Left hindlimb (tissue), 1 donor: ENCODE measurements around the gene CGB7.
"Not testable (repeated sequence)": the region's sequence is repeated elsewhere in the genome, so short reads cannot be mapped to it uniquely, and the experiment has no call there.

Source experiments
- DNase-seq: peaks from one replicate; pipeline ENCODE4 v3.0.0-alpha.2; 2018

Gene CGB7

DNA sequence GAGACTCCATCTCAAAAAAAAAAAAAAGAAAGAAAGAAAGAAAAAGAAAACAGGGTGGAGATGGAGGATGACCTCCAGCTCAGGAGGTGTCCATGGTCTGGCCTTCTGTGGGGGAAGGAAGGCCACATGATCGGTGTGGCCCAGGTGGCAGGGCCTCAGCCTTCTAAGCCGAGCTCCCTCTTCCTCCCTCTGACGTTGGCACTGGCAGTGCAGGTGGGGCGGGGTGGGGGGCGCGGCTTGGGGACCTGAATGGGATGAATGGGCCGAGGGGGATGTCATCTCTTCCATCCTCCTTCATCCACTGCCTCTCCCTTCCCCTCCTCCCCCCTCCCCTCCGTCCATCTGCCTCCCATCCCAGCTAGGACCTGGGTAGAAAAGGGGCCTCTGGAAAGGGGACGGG lies 17.8 kb downstream of the CGB7 start:
- not testable (repeated sequence) for DNase-seq

- DNase-seq = not testable (repeated sequence)
These were observed 18.8 kb downstream of the CGB7 start for GRCh38 chr19:49038557-49039276.

- DNase-seq = not testable (repeated sequence)
These were observed 19.4 kb downstream of the CGB7 start for GRCh38 chr19:49038111-49038510.

- not testable (repeated sequence) for DNase-seq
These were observed 20.7 kb downstream of the CGB7 start, which contains the start of gene CGB1 for GRCh38 chr19:49036815-49037214. TSS of gene CGB1 (minus strand) at chr19:49036895. CDS start at chr19:49036711, 184 bp downstream.

DNA sequence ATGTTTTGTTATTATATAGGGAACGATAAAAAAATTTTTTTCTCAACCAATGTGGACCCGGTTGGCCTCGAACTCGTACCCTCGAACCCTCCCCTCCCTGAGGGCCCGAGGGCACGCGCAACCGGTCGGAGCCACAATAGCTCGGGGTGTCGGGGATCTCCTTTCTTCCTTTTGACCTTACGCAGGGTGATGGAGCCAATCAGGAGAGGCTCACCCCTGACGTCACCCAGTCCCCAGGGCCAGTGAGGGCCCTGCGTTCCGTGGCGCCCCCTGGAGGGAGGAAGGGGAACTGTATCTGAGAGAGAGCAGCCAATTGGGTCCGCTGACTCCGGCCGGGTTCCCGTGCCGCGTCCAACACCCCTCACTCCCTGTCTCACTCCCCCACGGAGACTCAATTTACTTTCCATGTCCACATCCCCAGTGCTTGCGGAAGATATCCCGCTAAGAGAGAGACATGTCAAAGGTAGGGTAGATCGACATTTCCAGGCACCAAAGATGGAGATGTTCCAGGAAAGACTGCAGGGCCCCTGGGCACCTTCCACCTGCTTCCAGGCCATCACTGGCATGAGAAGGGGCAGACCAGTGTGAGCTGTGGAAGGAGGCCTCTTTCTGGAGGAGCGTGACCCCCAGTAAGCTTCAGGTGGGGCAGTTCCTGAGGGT lies 25.8 kb downstream of the CGB7 start, which contains the start of gene CGB2:
CGB2 (plus strand) TSS at position 249 of the 660 bp plus-strand sequence; CDS start at position 455, 206 bp downstream.
- DNase-seq = not testable (repeated sequence)

- not testable (repeated sequence) for DNase-seq
These were observed 27.2 kb downstream of the CGB7 start for GRCh38 chr19:49030323-49030722.

- DNase-seq = not testable (repeated sequence)
These were observed 27.8 kb downstream of the CGB7 start for GRCh38 chr19:49029749-49030148.

DNA sequence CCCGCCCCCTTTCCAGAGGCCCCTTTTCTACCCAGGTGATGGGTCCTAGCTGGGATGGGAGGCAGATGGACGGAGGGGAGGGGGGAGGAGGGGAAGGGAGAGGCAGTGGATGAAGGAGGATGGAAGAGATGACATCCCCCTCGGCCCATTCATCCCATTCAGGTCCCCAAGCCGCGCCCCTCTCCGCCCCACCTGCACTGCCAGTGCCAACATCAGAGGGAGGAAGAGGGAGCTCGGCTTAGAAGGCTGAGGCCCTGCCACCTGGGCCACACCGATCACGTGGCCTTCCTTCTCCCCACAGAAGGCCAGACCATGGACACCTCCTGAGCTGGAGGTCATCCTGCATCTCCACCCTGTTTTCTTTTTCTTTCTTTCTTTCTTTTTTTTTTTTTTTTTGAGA lies 28.9 kb downstream of the CGB7 start:
- DNase-seq = not testable (repeated sequence)

GRCh38 chr19:49025599-49025998 lies 31.9 kb downstream of the CGB7 start:
- not testable (repeated sequence) for DNase-seq

DNA sequence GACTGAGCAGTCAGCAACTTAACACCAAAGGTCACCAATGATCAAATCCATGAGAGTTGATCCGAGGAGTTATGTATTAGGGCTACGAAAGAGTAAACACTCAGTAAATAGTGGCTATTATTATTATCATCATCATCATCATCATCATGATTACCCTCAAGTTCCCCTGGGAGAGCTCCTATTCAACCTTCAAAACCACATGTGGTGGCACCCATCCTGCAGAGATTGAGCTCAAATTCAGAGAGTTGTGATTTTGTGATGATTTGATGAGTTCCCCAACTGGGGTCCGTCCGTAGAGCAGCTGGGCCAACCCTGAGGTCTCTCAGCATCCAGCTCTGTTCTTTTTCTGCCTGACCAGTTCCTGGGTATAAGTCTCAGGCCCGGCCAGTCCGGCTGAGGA lies 32.5 kb downstream of the CGB7 start:
- DNase-seq = not testable (repeated sequence)

DNA sequence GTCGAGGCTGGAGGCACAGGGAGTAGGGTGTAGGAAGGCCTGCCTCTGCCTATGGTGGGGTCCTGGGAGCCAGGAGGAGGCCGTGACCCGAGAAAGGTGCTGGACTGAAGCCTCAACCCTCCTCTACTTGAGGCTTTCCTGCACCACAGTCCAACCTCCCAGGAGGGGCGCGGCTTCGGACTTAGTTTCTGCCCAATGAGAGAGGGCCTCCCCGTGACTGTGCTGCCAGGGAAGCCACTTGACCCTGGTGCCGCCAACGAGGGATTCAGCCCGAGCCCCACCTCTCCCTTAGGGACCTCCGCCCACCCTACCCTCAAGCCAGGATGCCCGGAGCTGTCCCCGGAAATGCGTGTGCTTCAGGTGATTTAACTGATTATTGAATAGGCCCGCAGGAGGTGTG lies 33.3 kb downstream of the CGB7 start, which contains the start of gene CGB3:
CGB3 (minus strand) TSS at position 101 of the 400 bp plus-strand sequence. CDS start 362 bp downstream, outside the sequence.
- DNase-seq = not testable (repeated sequence)

DNA sequence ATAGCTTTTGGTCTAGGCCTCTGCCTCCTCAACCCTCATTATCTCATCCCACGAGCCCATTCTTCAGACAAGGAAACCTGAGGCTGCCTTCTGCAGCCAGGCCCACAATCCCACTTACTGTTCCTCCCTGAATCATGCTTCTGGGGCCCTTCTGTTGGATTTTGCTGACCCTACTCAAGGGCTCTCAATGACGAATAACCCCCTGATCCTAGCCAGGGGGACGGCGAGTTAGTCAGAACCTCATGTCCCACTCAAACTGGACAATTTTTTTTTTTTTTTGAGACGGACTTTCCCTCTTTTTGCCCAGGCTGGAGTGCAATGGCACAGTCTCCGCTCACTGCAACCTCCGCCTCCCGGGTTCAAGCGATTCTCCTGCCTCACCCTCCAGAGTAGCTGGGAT lies 35.4 kb downstream of the CGB7 start:
- DNase-seq = no peak

- no peak for DNase-seq
These were observed 36.3 kb downstream of the CGB7 start for GRCh38 chr19:49020931-49021895.

DNA sequence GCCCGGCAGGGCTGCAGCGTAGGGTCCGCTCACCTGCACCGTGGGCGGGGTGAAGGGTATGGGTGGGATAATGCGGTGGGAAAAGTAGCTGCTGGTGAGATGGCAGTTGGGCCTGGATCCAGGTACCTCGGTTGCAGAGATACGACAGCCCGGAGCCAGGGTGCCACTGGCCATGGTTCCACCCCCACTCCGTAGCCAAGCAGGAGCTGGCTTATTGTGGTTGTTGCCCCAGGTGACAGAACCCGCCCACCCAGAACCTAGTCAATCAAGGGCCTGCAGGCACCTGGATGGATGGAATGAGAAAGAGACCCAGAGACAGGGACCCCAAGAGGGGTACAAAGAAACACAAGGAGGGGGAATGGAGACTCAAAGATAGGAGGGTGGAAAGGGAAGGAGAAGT lies 37.2 kb downstream of the CGB7 start:
- no peak for DNase-seq

DNA sequence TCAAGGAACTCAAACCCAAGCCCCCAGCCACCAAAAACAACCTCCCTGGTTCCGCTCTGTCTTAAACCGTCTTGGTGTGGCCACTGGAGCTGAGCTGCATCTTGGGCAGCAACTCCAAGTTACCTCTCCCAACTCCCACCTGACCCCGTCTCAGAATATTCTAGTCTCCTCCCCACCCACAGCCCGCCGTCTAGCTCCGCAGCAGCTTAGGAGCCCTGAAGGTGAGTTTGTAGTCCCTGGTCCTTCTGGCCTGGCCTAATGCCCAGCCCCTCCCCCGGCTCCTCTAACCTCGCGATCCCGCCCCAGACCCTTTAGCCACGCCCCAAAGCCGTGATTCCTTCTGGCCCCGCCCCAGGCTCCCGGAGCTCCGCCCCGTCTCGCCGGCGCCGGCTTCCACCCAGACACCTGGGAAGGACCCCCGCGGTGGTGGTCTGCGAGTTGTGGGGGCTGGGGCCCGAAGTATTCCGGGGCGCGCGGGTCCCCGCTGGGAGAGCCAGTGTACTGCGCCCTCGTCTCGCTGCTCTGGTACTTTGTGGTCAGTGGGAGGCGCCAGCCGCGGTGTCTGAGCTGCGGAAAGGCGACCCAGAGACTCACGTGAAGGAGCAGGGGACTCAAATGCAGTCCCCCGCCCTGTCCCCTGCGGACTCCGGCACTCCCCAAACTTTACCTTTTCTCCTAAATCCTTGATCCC lies 38.2 kb downstream of the CGB7 start:
- no peak for DNase-seq

GRCh38 chr19:49018388-49019241 lies 38.9 kb downstream of the CGB7 start:
- DNase-seq = not testable (repeated sequence)

DNA sequence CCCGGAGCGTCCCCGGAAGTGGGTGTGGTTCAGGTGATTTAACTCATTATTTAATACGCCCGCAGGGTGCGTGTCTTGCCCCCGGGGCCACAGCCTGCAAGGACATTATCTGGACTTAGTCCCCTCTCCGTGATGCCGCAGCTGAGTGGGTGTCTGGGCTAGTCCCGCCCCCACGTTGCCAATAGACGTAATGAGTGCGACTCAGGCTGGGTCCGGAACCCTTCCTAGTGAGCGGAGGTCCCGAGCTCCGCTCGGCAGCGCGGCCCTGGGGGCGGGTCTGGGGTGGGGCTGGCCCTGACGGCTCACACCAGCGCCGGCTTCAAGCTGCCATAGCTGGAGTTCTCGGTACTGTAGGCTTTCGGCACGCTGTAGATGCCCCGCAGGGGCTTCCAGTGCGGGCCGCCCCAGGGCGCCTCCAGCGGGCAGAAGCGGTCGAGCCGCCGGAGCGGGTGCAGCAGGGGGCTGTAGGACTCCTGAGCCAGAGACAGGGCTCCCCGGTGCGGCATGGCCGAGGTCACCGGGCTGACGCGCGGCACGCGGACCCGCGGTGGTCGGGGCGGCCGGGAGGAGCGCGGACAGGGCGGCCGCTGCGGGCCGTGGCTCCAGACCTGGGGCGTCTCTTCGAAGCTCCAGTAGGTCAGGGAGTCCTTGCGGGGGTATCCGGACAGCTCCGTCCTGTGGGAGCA lies 39.7 kb downstream of the CGB7 start:
- peak; percentile 62 for DNase-seq

GRCh38 chr19:49017041-49017665 lies 40.4 kb downstream of the CGB7 start, which contains the start of gene LHB:
TSS of gene LHB (minus strand) at chr19:49017091. CDS start at chr19:49017081, 10 bp downstream.
- DNase-seq = no peak

GRCh38 chr19:49016067-49016839 lies 41.3 kb downstream of the CGB7 start:
- no peak for DNase-seq
